Stimulated activated naive CD8-positive, alpha-beta T cell treated with anti-CD3 and anti-CD28 coated beads, Interleukin-15, Interleukin-2, amounts not matched to agents 100 U/mL and 50 U/mL, for 24 hours (primary cell): ENCODE data around the gene CATSPERZ.

Source experiments
- ATAC-seq: fragments of 150-1000 bp; cut with Tn5 transposase; one replicate; pipeline ENCODE4 v1.10.0; 2021
- DNase-seq: peaks from one replicate; pipeline ENCODE4 v3.0.0; 2021

The CATSPERZ gene

GRCh38 chr11:64264371-64264852 lies 35.7 kb upstream of the CATSPERZ start:
- no peak for DNase-seq
- no peak for ATAC-seq

GRCh38 chr11:64265176-64266160 lies 34.7 kb upstream of the CATSPERZ start:
- no peak for DNase-seq
- no peak for ATAC-seq

- ATAC-seq = no peak
- DNase-seq = no peak
Observed at GRCh38 chr11:64266339-64266738, 33.8 kb upstream of the CATSPERZ start.

GRCh38 chr11:64267207-64267945 lies 32.8 kb upstream of the CATSPERZ start:
- no peak for DNase-seq
- ATAC-seq = no peak

- ATAC-seq = no peak
- no peak for DNase-seq
Observed at GRCh38 chr11:64268025-64268892, 31.9 kb upstream of the CATSPERZ start.

GRCh38 chr11:64268893-64269539 lies 31.1 kb upstream of the CATSPERZ start:
- ATAC-seq (peak; percentile 1), DNase-seq (peak; percentile 61)

GRCh38 chr11:64269540-64270220 lies 30.5 kb upstream of the CATSPERZ start:
- peak; percentile 87 for ATAC-seq
- DNase-seq = peak; percentile 99

GRCh38 chr11:64275031-64275800 lies 24.9 kb upstream of the CATSPERZ start:
- no peak for ATAC-seq
- DNase-seq = no peak

GRCh38 chr11:64275841-64276240 lies 24.3 kb upstream of the CATSPERZ start:
- ATAC-seq (no peak), DNase-seq (no peak)

GRCh38 chr11:64276653-64277431 lies 23.3 kb upstream of the CATSPERZ start:
- DNase-seq = no peak
- no peak for ATAC-seq

- DNase-seq (no peak), ATAC-seq (peak; percentile 19)
Observed at GRCh38 chr11:64278576-64279190, 21.5 kb upstream of the CATSPERZ start.

- ATAC-seq (no peak), DNase-seq (no peak)
Observed at GRCh38 chr11:64281957-64282770, 18.0 kb upstream of the CATSPERZ start.

- ATAC-seq = no peak
Observed at GRCh38 chr11:64283092-64283491, 17.1 kb upstream of the CATSPERZ start.

GRCh38 chr11:64284048-64284961 lies 15.9 kb upstream of the CATSPERZ start, which contains the start of gene BAD:
BAD (minus strand) TSS chr11:64284665; CDS start chr11:64284368, 297 bp downstream.
- ATAC-seq = peak; percentile 93
- peak; percentile 95 for DNase-seq

More at GRCh38 chr11:64283092-64283491, 17.1 kb upstream of the CATSPERZ start:
- no peak for DNase-seq

GRCh38 chr11:64284962-64285884 lies 14.9 kb upstream of the CATSPERZ start, which contains the start of gene GPR137:
GPR137 (plus strand) TSS chr11:64285848; CDS start chr11:64286525, 677 bp downstream.
- DNase-seq = peak; percentile 95
- peak; percentile 58 for ATAC-seq
